Cardiac fibroblast (primary cell): Measurements from ENCODE around the gene NOTUM.
"Not testable (repeated sequence)": the region's sequence is repeated elsewhere in the genome, so short reads cannot be mapped to it uniquely, and the experiment has no call there.

Experiments used
- DNase-seq, 2 donors: peaks; one replicate each; pipeline versions ENCODE4 v3.0.0 to v3.0.0-alpha.2; 2010; ENCODE audit warnings: low read depth in 2 of 2
- H3K4me3 ChIP-seq, 2 donors: replicated peaks in 1 of 2; 1 replicate in 1 of 2; 2 replicates in 1 of 2; pipeline ENCODE4 v1.5.1; 2011; ENCODE audit warnings: low read depth in 2 of 2, low read length in 2 of 2, mild to moderate bottlenecking in 2 of 2, moderate library complexity in 1 of 2
- TF ChIP-seq, protein P1 (sequence below): IDR thresholded peaks from one replicate; pipeline ENCODE4 v1.5.1; 2011; ENCODE audit warnings: low read depth, mild to moderate bottlenecking, low read length, inconsistent platforms

NOTUM gene

DNA sequence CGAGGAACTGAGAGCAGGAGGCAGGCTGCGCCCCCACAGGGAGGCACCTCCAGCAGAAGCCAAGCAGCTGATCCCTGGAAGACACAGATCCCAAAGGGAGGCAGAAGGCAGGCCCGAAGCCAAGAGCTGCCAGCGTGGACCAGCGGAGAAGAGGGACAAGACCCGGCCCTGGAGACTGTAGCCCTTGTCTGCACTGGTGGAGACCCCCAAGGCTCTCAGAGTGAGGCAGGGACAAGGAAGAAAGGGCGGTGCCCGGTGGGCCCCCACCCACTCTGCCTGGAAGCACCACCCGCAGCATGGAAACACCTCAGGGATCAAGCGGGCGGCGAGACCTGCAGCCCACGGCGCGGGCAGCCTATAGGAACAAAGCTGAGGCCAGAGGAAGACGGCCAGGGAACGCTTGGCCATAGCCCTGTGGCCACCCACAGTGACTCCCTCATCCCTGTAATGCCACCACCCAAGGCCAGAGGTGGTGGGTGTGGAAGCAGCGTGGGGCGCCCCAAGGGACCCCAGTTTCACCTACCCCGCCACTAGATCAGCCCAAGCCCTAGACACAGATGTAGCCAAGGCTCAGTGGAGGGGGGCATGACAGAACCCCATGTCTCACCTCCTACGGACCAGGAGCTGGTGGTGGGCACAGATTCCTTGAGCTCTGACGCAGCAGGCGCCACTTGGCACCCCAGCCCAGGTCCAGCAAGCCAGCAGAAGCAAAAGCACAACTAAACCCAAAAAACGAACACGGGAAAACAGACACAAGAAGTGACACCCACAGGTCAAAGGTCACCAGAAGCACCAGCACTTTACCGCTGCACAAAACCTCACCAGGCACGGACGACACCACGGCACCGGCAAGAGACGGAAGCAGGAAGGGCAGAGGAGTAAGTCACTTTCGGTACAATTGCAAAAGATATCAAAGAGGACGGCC is 40.1 kb downstream of the NOTUM start:
- no peak overlapping the region for H3K4me3 ChIP-seq
- no peak for DNase-seq
- TF ChIP-seq, protein P1, sequence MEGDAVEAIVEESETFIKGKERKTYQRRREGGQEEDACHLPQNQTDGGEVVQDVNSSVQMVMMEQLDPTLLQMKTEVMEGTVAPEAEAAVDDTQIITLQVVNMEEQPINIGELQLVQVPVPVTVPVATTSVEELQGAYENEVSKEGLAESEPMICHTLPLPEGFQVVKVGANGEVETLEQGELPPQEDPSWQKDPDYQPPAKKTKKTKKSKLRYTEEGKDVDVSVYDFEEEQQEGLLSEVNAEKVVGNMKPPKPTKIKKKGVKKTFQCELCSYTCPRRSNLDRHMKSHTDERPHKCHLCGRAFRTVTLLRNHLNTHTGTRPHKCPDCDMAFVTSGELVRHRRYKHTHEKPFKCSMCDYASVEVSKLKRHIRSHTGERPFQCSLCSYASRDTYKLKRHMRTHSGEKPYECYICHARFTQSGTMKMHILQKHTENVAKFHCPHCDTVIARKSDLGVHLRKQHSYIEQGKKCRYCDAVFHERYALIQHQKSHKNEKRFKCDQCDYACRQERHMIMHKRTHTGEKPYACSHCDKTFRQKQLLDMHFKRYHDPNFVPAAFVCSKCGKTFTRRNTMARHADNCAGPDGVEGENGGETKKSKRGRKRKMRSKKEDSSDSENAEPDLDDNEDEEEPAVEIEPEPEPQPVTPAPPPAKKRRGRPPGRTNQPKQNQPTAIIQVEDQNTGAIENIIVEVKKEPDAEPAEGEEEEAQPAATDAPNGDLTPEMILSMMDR, result no peak

DNA sequence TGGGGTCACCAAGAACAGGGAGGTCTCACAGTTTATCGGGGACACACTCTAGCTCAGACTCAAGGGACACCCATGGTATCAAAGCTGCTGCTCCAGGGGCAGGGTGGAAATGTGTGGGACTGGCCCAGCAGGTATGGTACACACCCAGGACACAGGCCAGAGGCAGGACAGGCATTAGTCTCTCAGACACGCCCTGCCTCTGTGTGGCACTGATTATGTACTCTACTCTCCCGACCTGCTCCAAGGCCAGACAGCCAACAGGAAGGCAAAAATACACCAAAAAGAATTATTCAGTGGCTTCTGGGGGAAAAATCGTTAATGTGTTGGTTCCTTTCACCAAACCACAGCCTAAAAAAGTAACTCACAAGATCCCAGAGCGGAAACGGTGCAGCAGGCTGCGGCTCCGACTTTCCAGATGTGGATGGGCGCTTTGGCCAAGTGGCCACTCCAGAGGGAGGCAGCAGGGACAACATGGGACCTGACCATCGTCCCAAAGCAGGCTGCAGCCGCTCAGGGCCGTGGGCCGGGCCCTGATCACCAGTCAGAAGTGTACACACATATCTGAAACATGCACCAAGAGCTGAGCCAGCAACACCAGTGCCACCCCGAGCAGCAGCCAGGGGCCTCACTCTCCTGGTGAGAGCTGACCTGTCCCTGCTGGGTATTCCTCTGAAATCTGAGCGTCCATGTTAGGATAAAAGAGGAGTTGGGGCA is 42.0 kb downstream of the NOTUM start:
- TF ChIP-seq, protein P1, result no peak
- H3K4me3 ChIP-seq, result no peak overlapping the region
- no peak for DNase-seq

DNA sequence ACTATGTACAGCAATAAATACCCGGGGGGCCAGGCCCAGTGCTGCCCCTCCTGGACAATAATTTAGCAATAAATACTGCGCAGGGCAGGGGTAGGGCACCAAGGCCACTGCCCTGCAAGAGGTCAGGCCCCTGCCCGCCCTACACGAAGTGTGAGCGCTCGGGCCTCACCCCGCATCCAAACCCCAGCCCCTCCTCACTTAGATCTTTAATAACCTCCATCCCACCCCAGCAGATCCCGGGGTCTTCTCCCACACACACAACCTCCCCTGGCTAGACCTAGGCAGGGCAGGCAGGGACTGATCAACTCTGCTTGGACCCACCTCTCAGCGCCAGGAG is 42.7 kb downstream of the NOTUM start:
- not testable (repeated sequence) for DNase-seq, H3K4me3 ChIP-seq

DNA sequence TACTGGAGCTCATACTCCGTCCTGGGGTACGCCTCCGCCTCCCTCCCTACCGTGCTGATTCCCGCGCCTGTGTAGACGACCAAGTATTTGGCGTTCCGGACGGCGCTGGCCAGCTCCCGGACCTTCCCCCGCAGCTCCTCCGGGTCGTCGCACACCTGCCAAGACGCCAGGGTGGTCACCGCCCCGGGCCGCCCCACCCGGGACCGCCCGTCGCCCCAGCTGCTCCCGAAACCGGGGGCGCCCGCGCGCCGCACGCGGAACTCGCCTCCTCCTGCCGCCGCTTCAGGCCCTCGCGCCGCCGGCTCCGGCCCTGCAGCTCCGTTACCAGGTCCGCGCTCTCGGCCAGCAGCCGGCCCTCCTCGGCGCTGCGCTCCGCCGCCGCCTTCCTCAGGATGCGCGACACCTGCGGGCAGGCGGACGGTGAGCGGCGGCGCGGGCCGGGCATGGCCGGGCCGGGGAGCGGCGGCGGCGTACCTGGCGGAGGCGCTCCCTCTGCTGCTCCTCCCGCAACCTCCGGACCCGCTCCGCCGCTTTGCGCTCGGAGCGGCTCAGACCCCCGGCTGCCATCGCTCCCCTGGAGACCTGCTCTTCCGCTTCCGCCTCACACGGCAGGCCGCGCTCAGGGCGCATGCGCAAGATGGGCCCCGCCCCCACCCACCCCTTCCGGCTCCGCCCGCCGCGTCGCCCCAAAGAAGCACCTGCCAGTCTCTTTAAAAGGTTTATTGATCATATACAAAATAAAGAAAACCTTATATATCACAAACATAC is 43.2 kb downstream of the NOTUM start, which contains the start of gene SIRT7:
Gene SIRT7, minus strand, starts transcription at position 612 of the 768 bp plus-strand sequence. Its CDS starts 45 bp downstream, at position 567.
- TF ChIP-seq, protein P1, result no peak

DNA sequence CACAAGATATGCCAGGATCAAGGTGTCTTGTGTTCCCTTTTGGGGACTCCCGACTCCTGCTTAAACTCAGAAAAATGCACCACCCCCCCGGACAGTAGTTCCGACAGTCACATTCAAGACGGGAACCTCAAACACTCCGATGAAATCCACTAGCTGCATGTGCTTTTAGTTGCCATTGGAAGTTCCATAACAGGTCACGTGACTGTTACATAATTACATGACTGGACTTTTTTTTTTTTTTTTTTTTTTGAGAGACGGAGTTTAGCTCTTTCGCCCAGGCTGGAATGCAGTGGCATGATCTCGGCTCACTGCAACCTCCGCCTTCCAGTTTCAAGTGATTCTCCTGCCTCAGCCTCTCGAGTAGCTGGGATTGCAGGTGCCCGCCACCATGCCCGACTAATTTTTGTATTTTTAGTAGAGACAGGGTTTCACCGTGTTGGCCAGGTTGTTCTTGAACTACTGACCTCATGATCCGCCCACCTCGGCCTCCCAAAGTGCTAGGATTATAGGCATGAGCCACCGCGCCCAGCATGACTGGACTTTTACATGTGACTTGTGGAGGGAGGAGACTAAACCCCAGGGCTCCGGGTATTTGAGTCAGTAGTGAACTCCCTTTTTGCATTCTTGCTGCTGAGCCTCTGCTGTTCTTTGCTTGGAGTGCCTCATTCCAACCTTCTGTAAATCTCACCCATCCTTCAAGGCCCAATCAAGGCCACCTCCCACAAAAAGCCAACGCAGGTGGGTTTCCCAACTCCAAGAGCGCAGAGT is 44.6 kb downstream of the NOTUM start:
- TF ChIP-seq, protein P1, result no peak
- peak; percentile 52 to 83 for DNase-seq

More for the DNA sequence above, 43.2 kb downstream of the NOTUM start, which contains the start of gene SIRT7:
- DNase-seq, result peak; percentile 69 to 76
- H3K4me3 ChIP-seq, result peak within 1 kb of the TSS; percentile 65 to 69

DNA sequence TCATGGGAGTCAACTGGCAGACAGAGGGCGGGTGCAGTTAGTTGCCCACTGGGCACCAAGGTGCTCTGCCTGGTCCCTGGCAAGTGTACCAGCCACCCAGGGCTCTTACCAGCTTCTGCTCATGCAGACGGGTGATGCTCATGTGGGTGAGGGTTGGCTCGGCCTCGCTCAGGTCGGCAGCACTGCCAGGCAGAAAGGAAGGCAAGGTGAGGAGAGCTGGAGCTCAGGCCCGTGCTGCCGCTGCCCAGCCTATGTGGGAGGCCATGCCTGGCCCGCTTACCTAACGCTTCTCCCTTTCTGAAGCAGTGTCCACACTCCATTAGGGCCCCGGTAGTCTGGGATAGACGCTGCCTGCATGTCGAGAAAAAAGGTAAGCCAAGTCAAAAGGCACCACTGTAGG is 45.7 kb downstream of the NOTUM start:
- no peak for DNase-seq
- H3K4me3 ChIP-seq, result no peak overlapping the region
- TF ChIP-seq, protein P1, result no peak

More for the DNA sequence above, 44.6 kb downstream of the NOTUM start:
- H3K4me3 ChIP-seq, result peak overlapping the region in 1 of 2 donors; percentile 69
